ENCODE measurements around the gene TBCC. TPM values are rescaled to one million over a fixed set of nuclear protein-coding genes. Genes with fewer than 3 reads are reported as not detected.
A peak's percentile ranks its signal among the peaks of the same experiment; 100 is the strongest.

TBCC gene
- total and polyA plus RNA-seq, 2 of the 13 experiments (the other 11 are each of a cell fraction or from before 2014, with no cell fraction given), result 14.8 to 36.1 TPM

DNA sequence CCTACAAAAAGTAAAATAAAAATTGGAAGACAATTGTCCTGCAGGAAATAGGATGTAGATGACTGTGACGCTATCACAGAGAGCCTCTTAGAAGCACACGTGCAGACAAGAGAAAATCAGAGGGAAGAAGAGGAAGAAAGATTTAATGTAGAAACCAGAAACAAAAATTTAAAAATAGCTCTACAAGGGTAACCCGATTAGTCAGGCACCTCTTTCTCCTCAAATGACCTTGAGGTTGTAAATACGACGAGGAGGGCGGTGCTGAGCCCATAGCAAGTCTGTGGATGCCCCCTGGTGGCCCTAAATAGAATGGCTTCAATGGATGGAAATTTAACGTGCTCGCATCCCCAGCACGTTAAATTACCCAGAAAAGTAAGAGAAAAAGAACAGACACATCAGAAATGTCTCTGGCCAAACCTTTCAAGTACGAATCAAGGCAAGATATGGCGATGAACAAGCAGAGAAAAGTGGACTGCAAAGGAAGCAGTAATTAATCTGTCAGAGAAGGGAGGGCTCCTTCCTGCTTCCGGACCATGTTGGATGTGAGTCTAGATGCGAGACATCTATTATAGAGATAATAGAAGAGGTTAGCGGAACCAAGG is 19.3 kb downstream of the TBCC start (continued):
- 0 out of 2 replicates have a peak, but pooled peaks have one; percentile 29 for TF ChIP-seq ZNF761 (CRISPR knock-in tag; conservative IDR thresholded peaks at IDR 0.05)
- TF ChIP-seq JUN (CRISPR knock-in tag; IDR thresholded peaks at IDR 0.05), result 0 out of 2 replicates have a peak, but pooled peaks have one; percentile 17
- TF ChIP-seq ZNF33A (CRISPR knock-in tag; IDR thresholded peaks at IDR 0.05; ENCODE audit: borderline replicate concordance), result no peak
- TF ChIP-seq, protein P1, sequence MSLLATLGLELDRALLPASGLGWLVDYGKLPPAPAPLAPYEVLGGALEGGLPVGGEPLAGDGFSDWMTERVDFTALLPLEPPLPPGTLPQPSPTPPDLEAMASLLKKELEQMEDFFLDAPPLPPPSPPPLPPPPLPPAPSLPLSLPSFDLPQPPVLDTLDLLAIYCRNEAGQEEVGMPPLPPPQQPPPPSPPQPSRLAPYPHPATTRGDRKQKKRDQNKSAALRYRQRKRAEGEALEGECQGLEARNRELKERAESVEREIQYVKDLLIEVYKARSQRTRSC (CRISPR knock-in tag; IDR thresholded peaks at IDR 0.05; ENCODE audit: low read depth), result no peak
- TF ChIP-seq LCORL (IDR thresholded peaks at IDR 0.05), result no peak
- peak; percentile 40; the same call in 1 of the 2 replicates for TF ChIP-seq LCORL (CRISPR knock-in tag; IDR thresholded peaks at IDR 0.05)
- no peak for TF ChIP-seq ZNF251 (CRISPR knock-in tag; IDR thresholded peaks at IDR 0.05)
- TF ChIP-seq RXRB (CRISPR knock-in tag; IDR thresholded peaks at IDR 0.05; ENCODE audit: borderline replicate concordance), result peak; percentile 97
- TF ChIP-seq NCOA2 (CRISPR knock-in tag; IDR thresholded peaks at IDR 0.05), result 0 out of 2 replicates have a peak, but pooled peaks have one; percentile 52
- TF ChIP-seq, protein P2, sequence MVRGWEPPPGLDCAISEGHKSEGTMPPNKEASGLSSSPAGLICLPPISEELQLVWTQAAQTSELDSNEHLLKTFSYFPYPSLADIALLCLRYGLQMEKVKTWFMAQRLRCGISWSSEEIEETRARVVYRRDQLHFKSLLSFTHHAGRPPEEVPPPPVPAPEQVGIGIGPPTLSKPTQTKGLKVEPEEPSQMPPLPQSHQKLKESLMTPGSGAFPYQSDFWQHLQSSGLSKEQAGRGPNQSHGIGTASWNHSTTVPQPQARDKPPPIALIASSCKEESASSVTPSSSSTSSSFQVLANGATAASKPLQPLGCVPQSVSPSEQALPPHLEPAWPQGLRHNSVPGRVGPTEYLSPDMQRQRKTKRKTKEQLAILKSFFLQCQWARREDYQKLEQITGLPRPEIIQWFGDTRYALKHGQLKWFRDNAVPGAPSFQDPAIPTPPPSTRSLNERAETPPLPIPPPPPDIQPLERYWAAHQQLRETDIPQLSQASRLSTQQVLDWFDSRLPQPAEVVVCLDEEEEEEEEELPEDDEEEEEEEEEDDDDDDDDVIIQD (CRISPR knock-in tag; IDR thresholded peaks at IDR 0.05; ENCODE audit: low read depth), result 0 out of 2 replicates have a peak, but pooled peaks have one; percentile 45
- peak; percentile 62; the same call in 1 of the 3 replicates for TF ChIP-seq MXI1 (IDR thresholded peaks at IDR 0.05; ENCODE audit: borderline replicate concordance, low read depth, low read length)
- TF ChIP-seq REPIN1 (CRISPR knock-in tag; IDR thresholded peaks at IDR 0.05; ENCODE audit: borderline replicate concordance, low read depth), result 0 out of 2 replicates have a peak, but pooled peaks have one; percentile 17
- TF ChIP-seq, protein P3, sequence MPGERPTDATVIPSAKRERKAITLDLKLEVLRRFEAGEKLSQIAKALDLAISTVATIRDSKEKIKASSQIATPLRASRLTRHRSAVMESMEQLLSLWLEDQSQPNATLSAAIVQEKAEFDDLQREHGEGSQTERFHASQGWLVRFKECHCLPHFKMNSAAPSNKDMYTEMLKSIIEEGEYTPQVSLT (CRISPR knock-in tag; IDR thresholded peaks at IDR 0.05; ENCODE audit: borderline replicate concordance, low read depth), result no peak
- TF ChIP-seq, protein P4, sequence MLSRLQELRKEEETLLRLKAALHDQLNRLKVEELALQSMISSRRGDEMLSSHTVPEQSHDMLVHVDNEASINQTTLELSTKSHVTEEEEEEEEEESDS (CRISPR knock-in tag; IDR thresholded peaks at IDR 0.05; ENCODE audit: borderline replicate concordance), result 0 out of 2 replicates have a peak, but pooled peaks have one; percentile 67
- TF ChIP-seq CREM (IDR thresholded peaks at IDR 0.05), result 0 out of 2 replicates have a peak, but pooled peaks have one; percentile 26
- no peak for TF ChIP-seq CREM (CRISPR knock-in tag; IDR thresholded peaks at IDR 0.05)
- TF ChIP-seq MTF2 (CRISPR knock-in tag; IDR thresholded peaks at IDR 0.05; ENCODE audit: borderline replicate concordance), result no peak
- TF ChIP-seq FOXA1 (IDR thresholded peaks at IDR 0.05), result no peak
- TF ChIP-seq FOXA1 (CRISPR knock-in tag; IDR thresholded peaks at IDR 0.05), result peak; percentile 84
- no peak for TF ChIP-seq NRL (CRISPR knock-in tag; IDR thresholded peaks at IDR 0.05; ENCODE audit: borderline replicate concordance)
- TF ChIP-seq ARNT2 (CRISPR knock-in tag; IDR thresholded peaks at IDR 0.05; ENCODE audit: low read depth), result 0 out of 2 replicates have a peak, but pooled peaks have one; percentile 53
- peak; percentile 41; the same call in 1 of the 2 replicates for TF ChIP-seq MIXL1 (CRISPR knock-in tag; IDR thresholded peaks at IDR 0.05)
- TF ChIP-seq PPARG (CRISPR knock-in tag; conservative IDR thresholded peaks at IDR 0.05), result 0 out of 2 replicates have a peak, but pooled peaks have one; percentile 59
- TF ChIP-seq ZNF17 (CRISPR knock-in tag; IDR thresholded peaks at IDR 0.05), result no peak
- no peak for TF ChIP-seq HMG20B (CRISPR knock-in tag; conservative IDR thresholded peaks at IDR 0.05)
- TF ChIP-seq ZNF709 (CRISPR knock-in tag; IDR thresholded peaks at IDR 0.05), result no peak
- TF ChIP-seq TMF1 (CRISPR knock-in tag; IDR thresholded peaks at IDR 0.05; ENCODE audit: low read depth), result no peak
- TF ChIP-seq RXRA (CRISPR knock-in tag; IDR thresholded peaks at IDR 0.05), result peak; percentile 78; the same call in 1 of the 2 replicates
- TF ChIP-seq, protein P5, sequence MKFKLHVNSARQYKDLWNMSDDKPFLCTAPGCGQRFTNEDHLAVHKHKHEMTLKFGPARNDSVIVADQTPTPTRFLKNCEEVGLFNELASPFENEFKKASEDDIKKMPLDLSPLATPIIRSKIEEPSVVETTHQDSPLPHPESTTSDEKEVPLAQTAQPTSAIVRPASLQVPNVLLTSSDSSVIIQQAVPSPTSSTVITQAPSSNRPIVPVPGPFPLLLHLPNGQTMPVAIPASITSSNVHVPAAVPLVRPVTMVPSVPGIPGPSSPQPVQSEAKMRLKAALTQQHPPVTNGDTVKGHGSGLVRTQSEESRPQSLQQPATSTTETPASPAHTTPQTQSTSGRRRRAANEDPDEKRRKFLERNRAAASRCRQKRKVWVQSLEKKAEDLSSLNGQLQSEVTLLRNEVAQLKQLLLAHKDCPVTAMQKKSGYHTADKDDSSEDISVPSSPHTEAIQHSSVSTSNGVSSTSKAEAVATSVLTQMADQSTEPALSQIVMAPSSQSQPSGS (CRISPR knock-in tag; IDR thresholded peaks at IDR 0.05), result 0 out of 2 replicates have a peak, but pooled peaks have one; percentile 39
